ENCODE data around the gene GLI2. TPM values are rescaled to one million over a fixed set of nuclear protein-coding genes. Genes with fewer than 3 reads are reported as not detected.

Gene GLI2
- total and polyA plus RNA-seq, 2 donors (not counting 1 experiment from before 2014, with no cell fraction given), result not detected

GRCh38 chr2:120690521-120690920 lies 45.1 kb upstream of the GLI2 start:
- Histone ChIP-seq H3K4me1 (ENCODE audit: control insufficient read depth in 2 of 2, insufficient read depth in 2 of 2, low read length in 2 of 2) (no peaks in the 10 kb centered on the region), H3K4me3 (ENCODE audit: control extremely low read depth in 1 of 5, extremely low read depth in 1 of 5, insufficient read depth in 1 of 5, low read depth in 2 of 5, low read length in 4 of 5) (no peak overlapping the region), H3K79me2 (ENCODE audit: control insufficient read depth, insufficient read depth, low read length) (no peaks in the 10 kb centered on the region), H4K20me1 (ENCODE audit: control insufficient read depth, insufficient read depth, low read length, poor library complexity, severe bottlenecking) (no peaks in the 10 kb centered on the region), H3K4me2 (replicated peaks; ENCODE audit: low read depth, low read length, poor library complexity, severe bottlenecking) (no peak overlapping the region), H2AFZ (ENCODE audit: insufficient read depth, low read depth, low read length, poor library complexity, severe bottlenecking) (no peak overlapping the region), H3K9ac (ENCODE audit: low read length) (no peak overlapping the region), H3K27me3 (replicated peaks in 1 of 4; ENCODE audit: control extremely low read depth in 1 of 4, control insufficient read depth in 3 of 4, insufficient read depth in 4 of 4, low read length in 3 of 4) (peaks cover 0 to 11% (median 4%) of the 10 kb centered on the region in 4 experiments), H3K9me3 (ENCODE audit: control extremely low read depth in 1 of 3, control insufficient read depth in 2 of 3, insufficient read depth in 1 of 3, low read length in 2 of 3) (no peaks in the 10 kb centered on the region), H3K27ac (ENCODE audit: low read length in 2 of 2) (no peak overlapping the region), H3K36me3 (replicated peaks in 1 of 2; ENCODE audit: control extremely low read depth in 1 of 2, control insufficient read depth in 1 of 2, extremely low read depth in 1 of 2, insufficient read depth in 2 of 2, low read length in 1 of 2) (no peaks in the 10 kb centered on the region)
- Mint-ChIP-seq H3K27ac (no peak overlapping the region), H3K4me3 (no peak overlapping the region), H3K27me3 (peaks cover 38% of the 10 kb centered on the region), H3K4me1 (peaks cover 2% of the 10 kb centered on the region), H3K9me3 (ENCODE audit: insufficient read depth) (no peaks in the 10 kb centered on the region)
- ATAC-seq (ENCODE audit: low read depth) (no peak), DNase-seq (no peak)
- TF ChIP-seq, protein P1, sequence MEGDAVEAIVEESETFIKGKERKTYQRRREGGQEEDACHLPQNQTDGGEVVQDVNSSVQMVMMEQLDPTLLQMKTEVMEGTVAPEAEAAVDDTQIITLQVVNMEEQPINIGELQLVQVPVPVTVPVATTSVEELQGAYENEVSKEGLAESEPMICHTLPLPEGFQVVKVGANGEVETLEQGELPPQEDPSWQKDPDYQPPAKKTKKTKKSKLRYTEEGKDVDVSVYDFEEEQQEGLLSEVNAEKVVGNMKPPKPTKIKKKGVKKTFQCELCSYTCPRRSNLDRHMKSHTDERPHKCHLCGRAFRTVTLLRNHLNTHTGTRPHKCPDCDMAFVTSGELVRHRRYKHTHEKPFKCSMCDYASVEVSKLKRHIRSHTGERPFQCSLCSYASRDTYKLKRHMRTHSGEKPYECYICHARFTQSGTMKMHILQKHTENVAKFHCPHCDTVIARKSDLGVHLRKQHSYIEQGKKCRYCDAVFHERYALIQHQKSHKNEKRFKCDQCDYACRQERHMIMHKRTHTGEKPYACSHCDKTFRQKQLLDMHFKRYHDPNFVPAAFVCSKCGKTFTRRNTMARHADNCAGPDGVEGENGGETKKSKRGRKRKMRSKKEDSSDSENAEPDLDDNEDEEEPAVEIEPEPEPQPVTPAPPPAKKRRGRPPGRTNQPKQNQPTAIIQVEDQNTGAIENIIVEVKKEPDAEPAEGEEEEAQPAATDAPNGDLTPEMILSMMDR (IDR thresholded peaks at IDR 0.05), result no peak
- TF ChIP-seq EZH2 (IDR thresholded peaks at IDR 0.05; ENCODE audit: borderline replicate concordance, insufficient read depth, low read depth, low read length, poor library complexity, severe bottlenecking), result no peak
- ChIA-PET POLR2A (no interaction called here), CTCF (interaction anchor here (3.1 kb wide), 1 partner anchor 9 kb away, joined by 12 read pairs; no protein-coding TSS in a partner anchor)
- 78% methylated on average over 11 of the region's 11 CpGs for WGBS (ENCODE audit: insufficient coverage)
- intact Hi-C loops (cut with micrococcal nuclease), result no loop called here

GRCh38 chr2:120691410-120691809 lies 44.3 kb upstream of the GLI2 start:
- no peak for DNase-seq
- no peak overlapping the region for H3K9ac ChIP-seq (ENCODE audit: low read length)
- 93% methylated on average over 4 of the region's 4 CpGs for WGBS (ENCODE audit: insufficient coverage)
- intact Hi-C loops (cut with micrococcal nuclease), result no loop called here
- no peaks in the 10 kb centered on the region for H3K9me3 ChIP-seq (ENCODE audit: control extremely low read depth in 1 of 3, control insufficient read depth in 2 of 3, insufficient read depth in 1 of 3, low read length in 2 of 3)
- Mint-ChIP-seq H3K27ac (no peak overlapping the region), H3K9me3 (ENCODE audit: insufficient read depth) (no peaks in the 10 kb centered on the region), H3K4me3 (no peak overlapping the region), H3K4me1 (peaks cover 2% of the 10 kb centered on the region), H3K27me3 (peaks cover 44% of the 10 kb centered on the region)
- H3K36me3 ChIP-seq (replicated peaks in 1 of 2; ENCODE audit: control extremely low read depth in 1 of 2, control insufficient read depth in 1 of 2, extremely low read depth in 1 of 2, insufficient read depth in 2 of 2, low read length in 1 of 2), result no peaks in the 10 kb centered on the region
- no peak for TF ChIP-seq EZH2 (IDR thresholded peaks at IDR 0.05; ENCODE audit: borderline replicate concordance, insufficient read depth, low read depth, low read length, poor library complexity, severe bottlenecking)
- TF ChIP-seq, protein P1 (IDR thresholded peaks at IDR 0.05), result no peak
- no peak overlapping the region for H3K27ac ChIP-seq (ENCODE audit: low read length in 2 of 2)
- no peak overlapping the region for H3K4me2 ChIP-seq (replicated peaks; ENCODE audit: low read depth, low read length, poor library complexity, severe bottlenecking)
- peaks cover 0 to 19% (median 8%) of the 10 kb centered on the region in 4 experiments for H3K27me3 ChIP-seq (replicated peaks in 1 of 4; ENCODE audit: control extremely low read depth in 1 of 4, control insufficient read depth in 3 of 4, insufficient read depth in 4 of 4, low read length in 3 of 4)
- H4K20me1 ChIP-seq (ENCODE audit: control insufficient read depth, insufficient read depth, low read length, poor library complexity, severe bottlenecking), result no peaks in the 10 kb centered on the region
- POLR2A ChIA-PET, result no interaction called here
- H3K4me1 ChIP-seq (ENCODE audit: control insufficient read depth in 2 of 2, insufficient read depth in 2 of 2, low read length in 2 of 2), result peaks cover 0 to 4% of the 10 kb centered on the region in 2 donors
- H3K79me2 ChIP-seq (ENCODE audit: control insufficient read depth, insufficient read depth, low read length), result no peaks in the 10 kb centered on the region
- ATAC-seq (ENCODE audit: low read depth), result no peak
- CTCF ChIA-PET, result interaction anchor here (3.1 kb wide), 1 partner anchor 10 kb away, joined by 12 read pairs; no protein-coding TSS in a partner anchor
- H3K4me3 ChIP-seq (ENCODE audit: control extremely low read depth in 1 of 5, extremely low read depth in 1 of 5, insufficient read depth in 1 of 5, low read depth in 2 of 5, low read length in 4 of 5), result no peak overlapping the region
- no peak overlapping the region for H2AFZ ChIP-seq (ENCODE audit: insufficient read depth, low read depth, low read length, poor library complexity, severe bottlenecking)

All from B cell (primary cell).